IPS-18a (cell line): ENCODE measurements around the gene OR2T1.
"Not testable (repeated sequence)": the region's sequence is repeated elsewhere in the genome, so short reads cannot be mapped to it uniquely, and the experiment has no call there.

ENCODE experiments used
- H3K27ac ChIP-seq: one replicate; pipeline ENCODE4 v1.5.1; 2013; ENCODE audit warnings: low read length
- H3K27me3 ChIP-seq: one replicate; pipeline ENCODE4 v1.6.1; 2013; ENCODE audit warnings: mild to moderate bottlenecking, low read length; ENCODE audit not compliant: control insufficient read depth, insufficient read depth
- H3K36me3 ChIP-seq: one replicate; pipeline ENCODE4 v1.6.1; 2013; ENCODE audit warnings: low read depth, low read length; ENCODE audit not compliant: control insufficient read depth
- H3K4me1 ChIP-seq: one replicate; pipeline ENCODE4 v1.6.1; 2013; ENCODE audit warnings: low read depth, low read length; ENCODE audit not compliant: control insufficient read depth
- H3K4me3 ChIP-seq: one replicate; pipeline ENCODE4 v1.5.1; 2013; ENCODE audit warnings: low read length
- H3K9ac ChIP-seq: one replicate; pipeline ENCODE4 v1.6.1; 2013; ENCODE audit warnings: mild to moderate bottlenecking, low read length, moderate library complexity
- H3K9me3 ChIP-seq: one replicate; pipeline ENCODE4 v1.6.1; 2013; ENCODE audit warnings: low read depth, low read length; ENCODE audit not compliant: control insufficient read depth

The OR2T1 gene

GRCh38 chr1:248406721-248407692 lies 4.2 kb downstream of the OR2T1 start:
- H3K4me3 ChIP-seq, result no peak overlapping the region
- no peak overlapping the region for H3K27ac ChIP-seq
- no peak overlapping the region for H3K9ac ChIP-seq
- H3K36me3 ChIP-seq, result no peaks in the 10 kb centered on the region
- H3K4me1 ChIP-seq, result no peaks in the 10 kb centered on the region
- H3K9me3 ChIP-seq, result peaks cover 58% of the 10 kb centered on the region
- H3K27me3 ChIP-seq, result no peaks in the 10 kb centered on the region

GRCh38 chr1:248416226-248416625 lies 13.4 kb downstream of the OR2T1 start:
- Histone ChIP-seq H3K9ac (no peak overlapping the region), H3K9me3 (peaks cover 68% of the 10 kb centered on the region), H3K4me3 (no peak overlapping the region), H3K36me3 (no peaks in the 10 kb centered on the region), H3K4me1 (no peaks in the 10 kb centered on the region), H3K27ac (no peak overlapping the region), H3K27me3 (no peaks in the 10 kb centered on the region)

- Histone ChIP-seq H3K27me3 (no peaks in the 10 kb centered on the region), H3K9ac (no peak overlapping the region), H3K4me1 (no peaks in the 10 kb centered on the region), H3K9me3 (peaks cover 64% of the 10 kb centered on the region), H3K36me3 (no peaks in the 10 kb centered on the region), H3K4me3 (no peak overlapping the region), H3K27ac (no peak overlapping the region)
Measured at GRCh38 chr1:248417854-248418253, 15.0 kb downstream of the OR2T1 start.

GRCh38 chr1:248421384-248421783 lies 18.5 kb downstream of the OR2T1 start:
- Histone ChIP-seq H3K9ac (no peak overlapping the region), H3K9me3 (peaks cover 61% of the 10 kb centered on the region), H3K4me1 (no peaks in the 10 kb centered on the region), H3K4me3 (no peak overlapping the region), H3K27ac (no peak overlapping the region), H3K27me3 (no peaks in the 10 kb centered on the region), H3K36me3 (no peaks in the 10 kb centered on the region)

- H3K9me3 ChIP-seq, result peaks cover 31% of the 10 kb centered on the region
- not testable (repeated sequence) for H3K4me1 ChIP-seq
Measured at GRCh38 chr1:248427526-248428191, 24.8 kb downstream of the OR2T1 start.

GRCh38 chr1:248428192-248428533 lies 25.3 kb downstream of the OR2T1 start:
- peaks cover 26% of the 10 kb centered on the region for H3K9me3 ChIP-seq
- not testable (repeated sequence) for H3K9ac ChIP-seq, H3K36me3 ChIP-seq, H3K27me3 ChIP-seq, H3K4me1 ChIP-seq, H3K27ac ChIP-seq, H3K4me3 ChIP-seq

More at GRCh38 chr1:248427526-248428191, 24.8 kb downstream of the OR2T1 start:
- not testable (repeated sequence) for H3K27me3 ChIP-seq, H3K9ac ChIP-seq, H3K4me3 ChIP-seq, H3K36me3 ChIP-seq, H3K27ac ChIP-seq

GRCh38 chr1:248431683-248432082 lies 28.8 kb downstream of the OR2T1 start:
- not testable (repeated sequence) for H3K36me3 ChIP-seq, H3K27ac ChIP-seq, H3K4me1 ChIP-seq, H3K4me3 ChIP-seq, H3K27me3 ChIP-seq, H3K9ac ChIP-seq
- peaks cover 26% of the 10 kb centered on the region for H3K9me3 ChIP-seq

- H3K4me1 ChIP-seq, H3K27ac ChIP-seq, H3K36me3 ChIP-seq, H3K27me3 ChIP-seq, H3K4me3 ChIP-seq, H3K9ac ChIP-seq: not testable (repeated sequence)
- H3K9me3 ChIP-seq, result peaks cover 23% of the 10 kb centered on the region
Measured at GRCh38 chr1:248432201-248432600, 29.4 kb downstream of the OR2T1 start.

- H3K27me3 ChIP-seq, H3K27ac ChIP-seq, H3K4me3 ChIP-seq, H3K4me1 ChIP-seq, H3K36me3 ChIP-seq, H3K9ac ChIP-seq: not testable (repeated sequence)
- peaks cover 23% of the 10 kb centered on the region for H3K9me3 ChIP-seq
Measured at GRCh38 chr1:248433811-248434415, 31.1 kb downstream of the OR2T1 start.

- not testable (repeated sequence) for H3K27me3 ChIP-seq
Measured at GRCh38 chr1:248434913-248435312, 32.1 kb downstream of the OR2T1 start.

GRCh38 chr1:248436303-248436702 lies 33.5 kb downstream of the OR2T1 start:
- not testable (repeated sequence) for H3K36me3 ChIP-seq, H3K4me3 ChIP-seq, H3K9ac ChIP-seq, H3K27me3 ChIP-seq, H3K27ac ChIP-seq, H3K4me1 ChIP-seq
- H3K9me3 ChIP-seq, result peaks cover 25% of the 10 kb centered on the region

More at GRCh38 chr1:248434913-248435312, 32.1 kb downstream of the OR2T1 start:
- not testable (repeated sequence) for H3K27ac ChIP-seq, H3K4me3 ChIP-seq, H3K36me3 ChIP-seq, H3K4me1 ChIP-seq, H3K9ac ChIP-seq
- H3K9me3 ChIP-seq, result peaks cover 26% of the 10 kb centered on the region
